T-helper 1 cell treated with Interleukin-12 subunit alpha and Interleukin-12 subunit beta and Interleukin-4 antibody, amounts not matched to agents 30 ng/mL and 1 ng/mL, for 36 hours (primary cell): ENCODE results near the gene OR7C2. TPM values are rescaled to one million over a fixed set of nuclear protein-coding genes. Genes with fewer than 3 reads are reported as not detected.
"Not testable (repeated sequence)": the region's sequence is repeated elsewhere in the genome, so short reads cannot be mapped to it uniquely, and the experiment has no call there.

Source experiments
- intact Hi-C: fragments of 100-400 bp; cut with micrococcal nuclease; formaldehyde crosslinking; loops from one replicate; pipeline ENCODE4 v1.15.1; 2024
- total RNA-seq: library from RNA; stranded (reverse); gene quantifications from 2 replicates; pipeline ENCODE4 v1.2.3, GENCODE V29; 2022

Gene OR7C2
- total RNA-seq = not detected in 2 replicates

GRCh38 chr19:14941189-14941588, at the start of gene OR7C2:
OR7C2 (plus strand) TSS chr19:14941489; CDS start chr19:14941489, 0 bp downstream.
- intact Hi-C loops = no loop called here

- intact Hi-C loops = no loop called here
These were observed 39.5 kb upstream of the OR7C2 start for GRCh38 chr19:14901675-14902260.

- intact Hi-C loops = no loop called here
These were observed 34.6 kb upstream of the OR7C2 start for GRCh38 chr19:14906711-14907110.

- intact Hi-C loops = no loop called here
These were observed 26.2 kb upstream of the OR7C2 start for GRCh38 chr19:14915116-14915515.

DNA sequence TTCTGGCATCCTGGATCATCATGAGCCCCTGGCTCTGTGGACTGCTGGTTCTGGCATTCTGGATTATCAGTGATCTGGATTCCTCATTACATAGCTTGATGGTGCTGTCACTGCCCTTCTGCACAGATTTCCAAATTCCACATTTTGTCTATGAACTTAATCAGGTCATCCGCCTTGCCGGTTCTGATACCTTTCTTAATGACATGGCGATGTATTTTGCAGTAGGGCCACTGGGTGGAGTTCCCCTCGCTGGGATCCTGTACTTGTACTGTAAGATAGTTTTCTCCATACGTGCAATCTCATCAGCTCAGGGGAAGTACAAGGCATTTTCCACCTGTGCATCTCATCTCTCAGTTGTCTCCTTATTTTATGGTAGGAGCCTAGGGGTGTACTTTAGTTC, 24.4 kb upstream of the OR7C2 start:
- intact Hi-C loops = no loop called here

DNA sequence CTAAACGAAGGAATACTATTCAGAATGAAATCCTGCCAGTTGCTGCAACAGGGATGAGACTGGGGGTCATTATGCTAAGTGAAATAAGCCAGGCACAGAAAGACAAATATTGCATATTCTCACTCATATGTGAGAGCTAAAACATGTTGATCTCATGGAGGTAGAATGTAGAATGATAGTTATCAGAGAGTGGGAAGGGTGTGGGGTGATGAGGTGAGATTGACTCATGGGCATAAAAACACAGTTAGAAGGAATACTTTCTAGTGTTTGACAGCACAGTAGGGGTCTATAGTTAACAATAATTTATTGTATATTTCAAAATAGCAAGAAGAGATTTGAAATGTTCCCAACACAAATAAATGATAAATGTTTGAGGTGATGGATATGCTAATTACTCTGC, 7.8 kb upstream of the OR7C2 start:
- intact Hi-C loops = no loop called here

DNA sequence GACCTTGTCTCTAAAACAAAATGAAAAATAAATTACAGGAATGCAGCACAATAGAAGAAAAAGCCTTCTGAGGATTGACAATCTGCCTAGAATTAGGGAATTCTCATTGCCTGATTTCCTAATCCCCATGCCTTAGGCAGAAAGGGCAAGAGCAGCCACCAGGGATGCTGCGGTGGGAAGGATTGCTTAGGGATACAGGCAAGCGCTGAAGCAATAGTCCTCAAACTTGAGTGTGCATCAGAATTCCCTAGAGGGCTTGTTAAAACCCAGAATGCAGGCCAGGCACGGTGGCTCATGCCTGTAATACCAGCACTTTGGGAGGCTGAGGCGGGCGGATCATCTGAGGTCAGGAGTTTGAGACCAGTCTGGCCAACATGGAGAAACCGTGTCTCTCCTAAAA, 1.0 kb upstream of the OR7C2 start:
- intact Hi-C loops = no loop called here

DNA sequence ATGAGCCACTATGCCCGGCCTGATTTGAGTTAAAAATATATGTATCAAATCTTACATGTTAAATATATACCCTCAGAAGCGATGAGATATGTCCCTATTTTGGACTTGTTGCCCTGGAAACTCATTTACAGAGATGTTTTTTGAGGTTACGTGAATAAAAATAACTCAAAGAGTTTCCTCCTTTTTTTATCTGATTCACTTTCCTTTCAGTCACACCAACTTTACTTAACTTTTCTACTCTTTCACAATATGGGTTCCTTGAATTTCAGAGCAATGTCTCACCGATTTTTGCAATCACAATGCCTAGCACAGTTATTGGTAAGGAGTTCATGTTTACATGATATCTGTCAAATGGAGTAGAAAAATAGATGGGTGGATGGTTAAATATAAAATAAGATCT, 2.3 kb downstream of the OR7C2 start:
- intact Hi-C loops = no loop called here

GRCh38 chr19:14944456-14944855, 3.2 kb downstream of the OR7C2 start:
- intact Hi-C loops = no loop called here

- intact Hi-C loops = not testable (repeated sequence)
These were observed 8.1 kb downstream of the OR7C2 start for GRCh38 chr19:14949413-14949812.

DNA sequence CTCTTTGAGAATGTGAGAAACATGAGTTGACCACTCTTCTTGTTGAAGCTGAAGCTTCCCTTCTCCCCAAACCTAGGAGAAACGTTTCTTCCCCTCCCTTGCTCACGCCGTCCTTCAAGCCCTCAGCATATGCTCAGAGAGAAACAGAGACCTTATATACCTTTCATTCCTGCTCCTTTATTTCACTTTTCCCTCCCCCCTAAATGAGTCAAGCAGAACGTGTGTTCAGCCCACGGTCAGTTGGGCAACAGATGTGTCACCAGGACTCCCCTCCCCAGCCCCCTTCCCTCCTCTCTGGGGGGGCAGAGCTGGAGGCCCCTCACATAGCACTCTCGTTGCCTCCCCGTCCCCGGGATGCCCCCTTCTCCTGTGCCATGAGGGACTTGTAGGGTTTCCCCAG, 8.6 kb downstream of the OR7C2 start:
- intact Hi-C loops = no loop called here

DNA sequence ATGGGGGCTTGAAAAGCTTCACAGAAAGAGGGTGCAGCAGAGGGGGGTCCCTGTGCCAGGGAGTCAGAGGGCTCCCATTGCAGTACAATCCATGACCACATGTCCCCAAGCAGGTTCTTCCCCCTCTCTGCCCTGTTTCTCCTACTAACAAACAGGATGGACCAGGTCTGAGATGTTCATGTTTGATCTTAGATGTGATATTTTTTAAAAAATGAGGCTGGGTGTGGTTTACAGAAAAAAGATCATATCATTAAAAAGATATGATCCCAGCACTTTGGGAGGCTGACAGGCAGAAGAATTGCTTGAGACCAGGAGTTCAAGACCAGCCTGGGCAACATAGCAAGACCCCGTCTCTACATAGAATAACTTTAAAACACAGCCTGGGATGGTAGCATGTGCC, 9.1 kb downstream of the OR7C2 start:
- intact Hi-C loops = no loop called here

GRCh38 chr19:14952767-14953166, 11.5 kb downstream of the OR7C2 start:
- intact Hi-C loops = no loop called here

- intact Hi-C loops = no loop called here
These were observed 12.9 kb downstream of the OR7C2 start for GRCh38 chr19:14954071-14954655.

DNA sequence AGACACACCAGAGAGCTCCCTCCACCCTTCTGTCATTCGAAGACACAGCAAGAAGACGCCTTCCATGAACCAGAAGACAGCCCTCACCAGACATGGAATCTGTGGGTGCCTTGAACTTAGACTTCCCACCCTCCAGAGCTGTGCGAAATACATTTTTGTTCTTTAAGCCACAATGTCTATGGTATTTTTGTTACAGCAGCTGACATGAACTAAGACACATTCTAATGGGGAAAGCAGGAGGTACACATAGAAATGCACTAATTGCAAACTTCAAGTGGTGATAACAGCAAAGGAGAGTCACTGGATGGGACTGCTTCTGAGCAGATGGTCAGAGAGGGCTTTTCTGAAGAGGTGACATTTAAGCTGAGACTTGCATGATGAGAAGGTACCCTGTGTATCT, 16.2 kb downstream of the OR7C2 start:
- intact Hi-C loops = no loop called here

GRCh38 chr19:14959263-14959662, 18.0 kb downstream of the OR7C2 start:
- intact Hi-C loops = no loop called here

DNA sequence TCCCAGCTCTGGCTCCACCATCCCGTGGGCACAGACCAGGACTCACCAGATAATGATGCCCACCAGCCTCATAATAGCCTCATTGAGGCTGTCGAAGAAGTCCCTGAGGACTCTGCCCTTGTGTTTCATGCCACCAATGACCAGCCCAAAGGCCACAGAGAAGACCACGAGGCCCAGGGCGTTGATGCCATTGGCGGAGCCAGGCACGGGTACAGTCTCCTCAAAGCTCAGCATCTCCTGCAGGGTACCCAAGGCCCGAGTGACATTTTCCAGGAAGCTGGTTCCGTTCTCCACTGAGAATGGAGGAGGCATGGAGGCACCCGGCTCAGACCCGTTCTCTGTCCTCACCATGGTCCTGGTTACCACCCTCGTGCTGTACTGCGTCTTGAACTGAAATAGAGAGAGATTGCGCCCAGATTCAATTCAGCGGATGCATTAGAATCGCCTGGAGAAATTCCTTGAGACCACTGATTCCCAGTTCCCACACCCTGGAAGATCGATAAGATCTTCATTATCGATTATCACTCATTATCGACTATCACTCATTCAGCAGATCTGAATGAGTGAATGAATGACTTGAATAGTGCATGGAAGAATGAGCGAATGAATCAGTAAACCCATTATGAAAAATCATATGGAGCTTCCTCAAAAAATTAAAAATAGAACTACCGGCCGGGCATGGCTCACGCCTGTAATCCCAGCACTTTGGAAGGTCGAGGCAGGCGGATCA, 20.8 kb downstream of the OR7C2 start:
- intact Hi-C loops = no loop called here

DNA sequence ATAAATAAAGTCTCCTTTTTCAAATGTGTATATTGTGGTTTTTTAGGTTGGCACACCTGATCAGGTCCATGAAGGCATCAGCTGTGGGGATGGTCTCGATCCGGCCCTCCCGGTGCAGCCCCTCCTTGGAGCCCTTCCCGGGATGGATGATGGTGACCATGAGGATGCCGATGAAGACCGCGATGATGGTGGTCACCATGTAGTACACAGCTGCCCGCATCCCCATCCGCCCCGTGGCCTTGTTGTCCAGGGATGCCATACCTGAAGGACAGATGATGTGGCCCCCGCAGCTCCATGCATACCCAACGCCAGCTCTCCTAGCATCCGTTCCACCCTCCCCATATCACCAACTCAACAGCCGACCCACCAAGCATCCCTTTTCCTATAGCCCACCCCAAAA, 27.0 kb downstream of the OR7C2 start:
- intact Hi-C loops = no loop called here

GRCh38 chr19:14971474-14971873, 30.2 kb downstream of the OR7C2 start:
- intact Hi-C loops = no loop called here

GRCh38 chr19:14972676-14973075, 31.4 kb downstream of the OR7C2 start:
- intact Hi-C loops = no loop called here

DNA sequence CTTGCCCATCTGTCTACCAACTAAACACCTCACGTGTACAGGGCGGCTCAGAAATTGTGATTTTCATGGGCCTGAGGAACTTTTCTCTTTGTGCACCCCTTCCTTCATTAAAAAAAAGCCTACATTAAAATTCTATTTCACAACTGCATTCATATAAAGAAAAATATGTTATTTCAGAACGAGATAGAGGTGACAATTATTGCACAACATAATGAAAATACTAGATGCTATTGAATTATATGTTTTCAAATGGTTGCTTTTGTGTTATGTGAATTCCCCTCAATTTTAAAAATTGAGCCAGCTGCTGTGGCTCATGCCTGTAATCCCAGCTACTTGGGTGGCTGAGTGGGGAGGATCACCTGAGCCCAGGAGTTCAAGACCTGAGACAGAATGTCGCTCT, 33.2 kb downstream of the OR7C2 start:
- intact Hi-C loops = no loop called here

- intact Hi-C loops = no loop called here
These were observed 35.8 kb downstream of the OR7C2 start for GRCh38 chr19:14977128-14977527.
